Endothelial cell of umbilical vein (primary cell): ENCODE measurements around the gene HTATSF1. TPM values are rescaled to one million over a fixed set of nuclear protein-coding genes. Genes with fewer than 3 reads are reported as not detected.

ENCODE experiments used
- BruUV-seq: library from RNA; stranded (reverse); fragments of 400-500 nt; replicated peaks from 2 replicates; lab custom pipeline; 2021; lab: Mats Ljungman, UMichigan
- CTCF ChIA-PET: fragments of 300-600, 350-600 bp; sonication (Branson Sonifier 250); formaldehyde crosslinking; loops from one replicate; lab custom pipeline; 2021; ENCODE audit warnings: antibody characterized with exemption, inconsistent platforms; lab: Charles Lee
- POLR2A ChIA-PET: fragments of 300-600, 350-600 bp; sonication (Branson Sonifier 250); formaldehyde crosslinking; loops from one replicate; lab custom pipeline; 2021; ENCODE audit warnings: antibody characterized with exemption, inconsistent platforms; lab: Charles Lee
- DNase-seq: peaks from one replicate; pipeline ENCODE4 v3.0.0-alpha.2; 2011; ENCODE audit warnings: low read depth, low spot score
- FAIRE-seq: peaks from 2 replicates; lab custom pipeline; 2011; peaks lifted over from hg19 to GRCh38; lab: Jason Lieb, UNC
- H2AFZ ChIP-seq: 2 replicates; pipeline ENCODE4 v1.6.0; 2012; ENCODE audit warnings: low read depth, low read length, control low read depth, inconsistent platforms
- H3K27ac ChIP-seq: 2 replicates; pipeline ENCODE4 v1.5.1; 2011; ENCODE audit warnings: low read depth, mild to moderate bottlenecking, control low read depth, low read length, moderate library complexity; ENCODE audit not compliant: insufficient read depth
- H3K27me3 ChIP-seq, 2 experiments: 2 replicates each; pipeline versions ENCODE4 v1.6.0 to v1.6.1; 2011; ENCODE audit warnings: low read length in 2 of 2, mixed read lengths in 1 of 2; ENCODE audit not compliant: control insufficient read depth in 2 of 2, insufficient read depth in 2 of 2
- H3K36me3 ChIP-seq, 2 experiments: 2 replicates in 1 of 2; 3 replicates in 1 of 2; pipeline ENCODE4 v1.5.1; 2011; ENCODE audit warnings: low read length in 2 of 2, mild to moderate bottlenecking in 1 of 2, moderate library complexity in 1 of 2; ENCODE audit not compliant: control insufficient read depth in 2 of 2, insufficient read depth in 2 of 2; ENCODE audit errors: extremely low read depth in 1 of 2
- H3K4me1 ChIP-seq: 3 replicates; pipeline ENCODE4 v1.5.1; 2011; ENCODE audit warnings: mild to moderate bottlenecking, low read length; ENCODE audit not compliant: control insufficient read depth, insufficient read depth; ENCODE audit errors: extremely low read depth
- H3K4me2 ChIP-seq: 2 replicates; pipeline ENCODE4 v1.6.1; 2011; ENCODE audit warnings: low read length, control low read depth, mixed read lengths; ENCODE audit not compliant: insufficient read depth
- H3K4me3 ChIP-seq, 3 experiments: fragments of 200-600 bp in 1 of 3; sonication (generic), shearing (Covaris generic) in 1 of 3; replicated peaks in 1 of 3; 2 replicates each; pipeline ENCODE4 v1.5.1; 2011 to 2016; ENCODE audit warnings: control low read depth in 3 of 3, low read length in 3 of 3, mild to moderate bottlenecking in 2 of 3, inconsistent platforms in 1 of 3, low read depth in 1 of 3, moderate library complexity in 1 of 3; ENCODE audit not compliant: insufficient read depth in 1 of 3
- H3K79me2 ChIP-seq: 2 replicates; pipeline ENCODE4 v1.6.0; 2012; ENCODE audit warnings: low read length, inconsistent platforms; ENCODE audit not compliant: control insufficient read depth, insufficient read depth
- H3K9ac ChIP-seq: replicated peaks from 2 replicates; pipeline ENCODE3; 2011; ENCODE audit warnings: low read length, control low read depth; ENCODE audit not compliant: insufficient read depth; ENCODE audit errors: extremely low read depth
- H3K9me1 ChIP-seq: replicated peaks from 3 replicates; pipeline ENCODE4 v1.6.0; 2011; ENCODE audit warnings: mild to moderate bottlenecking, low read length; ENCODE audit not compliant: control insufficient read depth, insufficient read depth; ENCODE audit errors: extremely low read depth
- H3K9me3 ChIP-seq: replicated peaks from 2 replicates; pipeline ENCODE4 v1.5.1; 2012; ENCODE audit warnings: low read length, inconsistent platforms; ENCODE audit not compliant: control insufficient read depth, insufficient read depth
- H4K20me1 ChIP-seq: replicated peaks from 2 replicates; pipeline ENCODE3; 2011; ENCODE audit warnings: mild to moderate bottlenecking, low read length; ENCODE audit not compliant: control insufficient read depth, insufficient read depth; ENCODE audit errors: extremely low read depth
- EZH2 ChIP-seq: IDR thresholded peaks from 2 replicates; pipeline ENCODE4 v1.6.1; 2012; ENCODE audit warnings: borderline replicate concordance, low read depth, mild to moderate bottlenecking, moderate library complexity, low read length, inconsistent platforms; ENCODE audit not compliant: severe bottlenecking
- FOS ChIP-seq: IDR thresholded peaks from 2 replicates; pipeline ENCODE4 v1.6.1; 2011; ENCODE audit warnings: mild to moderate bottlenecking, low read length, moderate library complexity, borderline replicate concordance; ENCODE audit not compliant: insufficient read depth
- GATA2 ChIP-seq: IDR thresholded peaks from 2 replicates; pipeline ENCODE4 v1.7.0; 2011; ENCODE audit warnings: low read depth, mild to moderate bottlenecking, moderate library complexity, mixed read lengths, low read length; ENCODE audit not compliant: insufficient read length, insufficient read depth
- JUN ChIP-seq: IDR thresholded peaks from 2 replicates; pipeline ENCODE4 v1.6.1; 2011; ENCODE audit warnings: borderline replicate concordance, low read depth; ENCODE audit not compliant: insufficient read length, insufficient read depth
- MYC ChIP-seq: IDR thresholded peaks from one replicate; pipeline ENCODE4 v1.6.1; 2011; ENCODE audit warnings: mild to moderate bottlenecking, low read depth, low read length
- POLR2A ChIP-seq: IDR thresholded peaks from 2 replicates; pipeline ENCODE4 v1.6.1; 2012; ENCODE audit warnings: low read depth, mild to moderate bottlenecking, control low read depth, low read length
- POLR2AphosphoS5 ChIP-seq: IDR thresholded peaks from 2 replicates; pipeline ENCODE4 v1.6.1; 2012; ENCODE audit warnings: low read depth, mild to moderate bottlenecking, control low read depth, low read length, moderate library complexity; ENCODE audit not compliant: insufficient read depth
- dilution Hi-C: fragments of 300-500 bp; cut with MboI; formaldehyde crosslinking; loops from one replicate; pipeline ENCODE4 v1.15.0; 2019; ENCODE audit warnings: low sequenced_read_pairs; ENCODE audit not compliant: extremely low pct_ligation_motif_present
- intact Hi-C: fragments of 100-400 bp; cut with micrococcal nuclease; formaldehyde crosslinking; loops from one replicate; pipeline ENCODE4 v1.10.0; 2022
- polyA plus RNA-seq, 4 experiments: library from polyadenylated mRNA; depleted of rRNA in 3 of 4; stranded (reverse) in 3 of 4; unstranded in 1 of 4; fragments of >200 nt; gene quantifications; 2 replicates each; pipeline versions ENCODE4 v1.2.1 to v1.2.3, GENCODE V29; 2011 to 2012; ENCODE audit warnings: missing spikeins in 1 of 4
- total RNA-seq: library from RNA; stranded (reverse); gene quantifications from 2 replicates; pipeline ENCODE4 v1.2.3, GENCODE V29; 2021
- TF ChIP-seq, protein P1 (sequence below): IDR thresholded peaks from 2 replicates; pipeline ENCODE4 v1.6.1; 2011; ENCODE audit not compliant: insufficient read depth, insufficient read length
- TF ChIP-seq, protein P2 (sequence below), 2 donors: IDR thresholded peaks; 1 replicate in 1 of 2; 2 replicates in 1 of 2; pipeline ENCODE4 v1.5.1; 2011; ENCODE audit warnings: low read length in 2 of 2, mild to moderate bottlenecking in 2 of 2, moderate library complexity in 2 of 2, control low read depth in 1 of 2, inconsistent platforms in 1 of 2, low read depth in 1 of 2; ENCODE audit not compliant: insufficient read depth in 1 of 2; ENCODE audit errors: extremely low read depth in 1 of 2

The HTATSF1 gene
- total and polyA plus RNA-seq, 2 donors (not counting 3 experiments of a cell fraction or from before 2014, with no cell fraction given), result 1.0 to 31.1 TPM

DNA sequence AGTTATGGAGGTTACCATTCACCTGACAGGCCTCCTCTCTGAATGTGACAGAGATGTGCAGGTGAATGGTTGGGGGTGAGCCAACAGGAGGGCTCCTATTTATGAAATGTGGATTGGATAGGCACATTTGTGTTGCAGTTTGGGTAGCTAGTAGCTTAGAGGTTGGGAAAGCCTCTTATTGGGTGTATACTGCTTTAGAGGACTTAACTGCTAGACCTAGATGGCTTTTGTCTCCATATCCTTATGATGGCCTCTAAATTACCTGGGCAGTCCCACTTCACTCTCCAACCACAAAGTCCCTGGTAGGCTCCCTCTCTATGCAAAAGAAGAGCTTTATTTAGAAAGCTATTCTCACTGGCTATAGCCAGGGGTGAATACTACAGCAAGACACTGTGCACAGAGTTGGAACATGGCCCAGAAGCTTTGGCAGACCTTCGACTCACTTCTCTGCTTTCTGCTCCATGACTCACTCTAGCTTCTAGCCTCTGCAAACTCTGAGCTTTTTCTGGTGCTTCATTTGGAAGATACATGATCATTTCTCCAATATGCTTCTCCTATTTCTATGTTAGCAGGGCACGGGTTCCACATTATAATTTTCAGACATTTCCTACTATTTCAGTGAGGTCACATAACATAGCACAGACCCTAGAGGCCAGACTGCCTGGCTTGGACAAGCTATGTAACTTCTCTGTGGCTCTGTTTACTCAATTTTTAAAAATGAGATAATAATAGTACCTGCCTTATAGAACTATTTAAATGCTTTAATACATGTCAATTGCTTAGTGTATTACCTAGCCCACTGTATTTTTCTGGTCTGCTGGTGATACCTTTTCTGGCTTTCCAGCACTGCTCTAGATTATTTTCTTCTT is 28.6 kb downstream of the HTATSF1 start:
- Histone ChIP-seq H4K20me1 (no peaks in the 10 kb centered on the region), H3K4me1 (no peaks in the 10 kb centered on the region), H3K36me3 (no peaks in the 10 kb centered on the region), H2AFZ (no peak overlapping the region), H3K79me2 (no peaks in the 10 kb centered on the region), H3K9me3 (no peaks in the 10 kb centered on the region), H3K27ac (no peak overlapping the region), H3K27me3 (no peaks in the 10 kb centered on the region), H3K9me1 (no peaks in the 10 kb centered on the region), H3K4me3 (no peak overlapping the region), H3K4me2 (no peak overlapping the region), H3K9ac (no peak overlapping the region)
- dilution Hi-C loops, result no loop called here
- peak; percentile 11 for DNase-seq
- TF ChIP-seq GATA2, result no peak
- TF ChIP-seq MYC, result no peak
- TF ChIP-seq POLR2A, result no peak
- no peak for TF ChIP-seq JUN
- TF ChIP-seq FOS, result no peak
- TF ChIP-seq EZH2, result no peak
- TF ChIP-seq, protein P1, sequence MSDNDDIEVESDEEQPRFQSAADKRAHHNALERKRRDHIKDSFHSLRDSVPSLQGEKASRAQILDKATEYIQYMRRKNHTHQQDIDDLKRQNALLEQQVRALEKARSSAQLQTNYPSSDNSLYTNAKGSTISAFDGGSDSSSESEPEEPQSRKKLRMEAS, result no peak
- TF ChIP-seq, protein P2, sequence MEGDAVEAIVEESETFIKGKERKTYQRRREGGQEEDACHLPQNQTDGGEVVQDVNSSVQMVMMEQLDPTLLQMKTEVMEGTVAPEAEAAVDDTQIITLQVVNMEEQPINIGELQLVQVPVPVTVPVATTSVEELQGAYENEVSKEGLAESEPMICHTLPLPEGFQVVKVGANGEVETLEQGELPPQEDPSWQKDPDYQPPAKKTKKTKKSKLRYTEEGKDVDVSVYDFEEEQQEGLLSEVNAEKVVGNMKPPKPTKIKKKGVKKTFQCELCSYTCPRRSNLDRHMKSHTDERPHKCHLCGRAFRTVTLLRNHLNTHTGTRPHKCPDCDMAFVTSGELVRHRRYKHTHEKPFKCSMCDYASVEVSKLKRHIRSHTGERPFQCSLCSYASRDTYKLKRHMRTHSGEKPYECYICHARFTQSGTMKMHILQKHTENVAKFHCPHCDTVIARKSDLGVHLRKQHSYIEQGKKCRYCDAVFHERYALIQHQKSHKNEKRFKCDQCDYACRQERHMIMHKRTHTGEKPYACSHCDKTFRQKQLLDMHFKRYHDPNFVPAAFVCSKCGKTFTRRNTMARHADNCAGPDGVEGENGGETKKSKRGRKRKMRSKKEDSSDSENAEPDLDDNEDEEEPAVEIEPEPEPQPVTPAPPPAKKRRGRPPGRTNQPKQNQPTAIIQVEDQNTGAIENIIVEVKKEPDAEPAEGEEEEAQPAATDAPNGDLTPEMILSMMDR (IDR thresholded peaks at IDR 0.05; ENCODE audit: extremely low read depth in 1 of 2, insufficient read depth in 1 of 2, low read depth in 1 of 2, low read length in 2 of 2), result no peak
- TF ChIP-seq POLR2AphosphoS5, result no peak
- ChIA-PET CTCF (no interaction called here), POLR2A (no interaction called here)
- peak; percentile 70 for FAIRE-seq
- intact Hi-C loops, result no loop called here
- no TSS peak for BruUV-seq
